HepG2 (cell line): ENCODE data around the gene NBEAL1.
A peak's percentile ranks its signal among the peaks of the same experiment; 100 is the strongest.

Experiments used
- FOXO1 ChIP-seq: sonication (generic); formaldehyde crosslinking; IDR thresholded peaks from 2 replicates; pipeline ENCODE4 v1.4.0; 2020; ENCODE audit warnings: missing genetic modification reagents
- MAZ ChIP-seq, 2 experiments: sonication (generic) in 1 of 2; formaldehyde crosslinking in 1 of 2; IDR thresholded peaks; 2 replicates each; pipeline versions ENCODE4 v1.5.0 to v1.6.1; 2012 to 2020; ENCODE audit warnings: low read depth in 2 of 2, mild to moderate bottlenecking in 2 of 2, borderline replicate concordance in 1 of 2, improper control_type of control experiment in 1 of 2, low read length in 1 of 2, missing genetic modification reagents in 1 of 2, moderate library complexity in 1 of 2
- POLR2A ChIP-seq, 2 experiments: IDR thresholded peaks; 2 replicates each; pipeline ENCODE4 v1.6.1; 2011; ENCODE audit warnings: low read depth in 2 of 2, low read length in 2 of 2, mild to moderate bottlenecking in 1 of 2, moderate library complexity in 1 of 2; ENCODE audit not compliant: insufficient read depth in 1 of 2
- RFX5 ChIP-seq: IDR thresholded peaks from 2 replicates; pipeline ENCODE4 v1.6.1; 2011; ENCODE audit warnings: low read depth, low read length, improper control_type of control experiment
- ZNF556 ChIP-seq: sonication (generic); formaldehyde crosslinking; IDR thresholded peaks from 2 replicates; pipeline ENCODE4 v1.4.0; 2020; ENCODE audit warnings: mild to moderate bottlenecking, missing genetic modification reagents, borderline replicate concordance
- ZNF629 ChIP-seq: sonication (generic); formaldehyde crosslinking; conservative IDR thresholded peaks from 2 replicates; pipeline ENCODE4 v1.5.0; 2020; ENCODE audit warnings: missing genetic modification reagents
- ZZZ3 ChIP-seq: sonication (generic); formaldehyde crosslinking; IDR thresholded peaks from 2 replicates; pipeline ENCODE4 v1.4.0; 2020; ENCODE audit warnings: missing genetic modification reagents, mild to moderate bottlenecking, borderline replicate concordance
- TF ChIP-seq, protein P1 (sequence below): sonication (generic); formaldehyde crosslinking; IDR thresholded peaks from 2 replicates; pipeline ENCODE4 v1.5.0; 2020; ENCODE audit warnings: mild to moderate bottlenecking, missing genetic modification reagents, moderate library complexity
- TF ChIP-seq, protein P2 (sequence below): sonication (generic); formaldehyde crosslinking; conservative IDR thresholded peaks from 2 replicates; pipeline ENCODE4 v1.4.0; 2020; ENCODE audit warnings: missing genetic modification reagents
- TF ChIP-seq, protein P3 (sequence below): sonication (generic); formaldehyde crosslinking; IDR thresholded peaks from 2 replicates; pipeline ENCODE4 v1.8.1; 2023; ENCODE audit warnings: mild to moderate bottlenecking, moderate library complexity, missing genetic modification reagents

DNA sequence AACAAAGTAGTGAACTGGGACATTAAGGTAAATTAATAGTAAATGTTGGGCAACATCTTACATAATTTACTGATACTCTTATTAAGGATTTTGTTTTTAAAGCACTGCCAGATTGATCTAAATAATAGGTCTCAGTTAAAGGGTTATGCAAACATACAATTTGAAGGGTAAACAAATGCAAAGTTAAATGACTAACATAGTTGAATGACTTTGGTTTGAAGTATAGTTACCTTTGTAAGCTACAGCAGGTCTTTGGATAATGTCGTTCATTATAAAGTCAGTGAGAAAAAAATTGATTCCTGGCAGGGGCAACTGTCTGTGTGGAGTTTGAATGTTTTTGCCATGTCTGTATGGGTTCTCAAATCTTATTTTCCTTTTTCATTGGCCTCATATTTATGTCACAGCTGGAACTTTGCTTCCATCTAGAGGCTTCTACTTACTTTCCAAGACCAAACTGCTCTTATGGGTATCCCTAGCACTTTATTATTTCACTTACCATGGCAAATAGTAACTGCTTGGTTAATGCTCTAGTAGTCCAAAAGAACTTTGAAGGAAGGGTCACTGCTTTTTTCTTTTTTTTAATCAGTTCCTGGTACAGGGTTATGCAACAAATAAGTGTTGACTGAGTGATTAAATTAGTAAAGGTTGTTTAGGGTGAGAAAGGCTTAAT lies 107.8 kb downstream of the NBEAL1 start:
- TF ChIP-seq ZNF629 (CRISPR knock-in tag): no peak
- no peak for TF ChIP-seq ZZZ3 (CRISPR knock-in tag)
- TF ChIP-seq RFX5: no peak
- TF ChIP-seq, protein P1, sequence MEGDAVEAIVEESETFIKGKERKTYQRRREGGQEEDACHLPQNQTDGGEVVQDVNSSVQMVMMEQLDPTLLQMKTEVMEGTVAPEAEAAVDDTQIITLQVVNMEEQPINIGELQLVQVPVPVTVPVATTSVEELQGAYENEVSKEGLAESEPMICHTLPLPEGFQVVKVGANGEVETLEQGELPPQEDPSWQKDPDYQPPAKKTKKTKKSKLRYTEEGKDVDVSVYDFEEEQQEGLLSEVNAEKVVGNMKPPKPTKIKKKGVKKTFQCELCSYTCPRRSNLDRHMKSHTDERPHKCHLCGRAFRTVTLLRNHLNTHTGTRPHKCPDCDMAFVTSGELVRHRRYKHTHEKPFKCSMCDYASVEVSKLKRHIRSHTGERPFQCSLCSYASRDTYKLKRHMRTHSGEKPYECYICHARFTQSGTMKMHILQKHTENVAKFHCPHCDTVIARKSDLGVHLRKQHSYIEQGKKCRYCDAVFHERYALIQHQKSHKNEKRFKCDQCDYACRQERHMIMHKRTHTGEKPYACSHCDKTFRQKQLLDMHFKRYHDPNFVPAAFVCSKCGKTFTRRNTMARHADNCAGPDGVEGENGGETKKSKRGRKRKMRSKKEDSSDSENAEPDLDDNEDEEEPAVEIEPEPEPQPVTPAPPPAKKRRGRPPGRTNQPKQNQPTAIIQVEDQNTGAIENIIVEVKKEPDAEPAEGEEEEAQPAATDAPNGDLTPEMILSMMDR (CRISPR knock-in tag): peak; percentile 63
- no peak for TF ChIP-seq MAZ (IDR thresholded peaks at IDR 0.05; ENCODE audit: borderline replicate concordance, low read depth, low read length)
- no peak for TF ChIP-seq MAZ (CRISPR knock-in tag; IDR thresholded peaks at IDR 0.05; ENCODE audit: low read depth)
- TF ChIP-seq, protein P2, sequence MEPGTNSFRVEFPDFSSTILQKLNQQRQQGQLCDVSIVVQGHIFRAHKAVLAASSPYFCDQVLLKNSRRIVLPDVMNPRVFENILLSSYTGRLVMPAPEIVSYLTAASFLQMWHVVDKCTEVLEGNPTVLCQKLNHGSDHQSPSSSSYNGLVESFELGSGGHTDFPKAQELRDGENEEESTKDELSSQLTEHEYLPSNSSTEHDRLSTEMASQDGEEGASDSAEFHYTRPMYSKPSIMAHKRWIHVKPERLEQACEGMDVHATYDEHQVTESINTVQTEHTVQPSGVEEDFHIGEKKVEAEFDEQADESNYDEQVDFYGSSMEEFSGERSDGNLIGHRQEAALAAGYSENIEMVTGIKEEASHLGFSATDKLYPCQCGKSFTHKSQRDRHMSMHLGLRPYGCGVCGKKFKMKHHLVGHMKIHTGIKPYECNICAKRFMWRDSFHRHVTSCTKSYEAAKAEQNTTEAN (CRISPR knock-in tag): no peak
- TF ChIP-seq, protein P3, sequence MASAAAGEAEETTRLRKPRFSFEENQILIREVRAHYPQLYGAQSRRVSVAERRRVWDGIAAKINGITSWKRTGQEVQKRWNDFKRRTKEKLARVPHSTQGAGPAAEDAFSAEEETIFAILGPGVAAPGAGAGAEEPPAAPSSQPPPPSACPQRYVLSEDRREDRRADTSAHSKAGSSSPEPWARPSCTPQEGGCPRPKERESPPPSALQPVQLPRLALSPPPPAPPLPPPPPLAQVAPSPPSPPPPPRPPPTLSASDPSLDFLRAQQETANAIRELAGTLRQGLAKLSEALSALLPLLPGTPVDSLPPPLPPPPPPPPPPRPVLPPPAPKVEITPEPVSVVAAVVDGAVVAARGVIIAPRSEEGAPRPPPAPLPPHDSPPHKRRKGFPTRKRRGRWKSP: no peak
- TF ChIP-seq FOXO1 (CRISPR knock-in tag): no peak
- TF ChIP-seq ZNF556 (CRISPR knock-in tag): no peak
- TF ChIP-seq POLR2A (IDR thresholded peaks at IDR 0.05; ENCODE audit: insufficient read depth in 1 of 2, low read depth in 2 of 2, low read length in 2 of 2): no peak
